SK-N-SH (cell line): Measurements from ENCODE around the gene PDE4A. TPM values are rescaled to one million over a fixed set of nuclear protein-coding genes. Genes with fewer than 3 reads are reported as not detected.

Experiments used
- CTCF ChIA-PET: fragments of 300-600, 350-600 bp; formaldehyde crosslinking; extraction: SDS; loops from one replicate; lab custom pipeline; 2021; lab: Yijun Ruan, JAX
- POLR2A ChIA-PET: fragments of 350-600 bp; sonication (Branson Sonifier 250); formaldehyde crosslinking; extraction: SDS; loops from one replicate; lab custom pipeline; 2020; ENCODE audit warnings: antibody characterized with exemption, inconsistent platforms; lab: Yijun Ruan, JAX
- DNase-seq: peaks from one replicate; pipeline ENCODE4 v3.0.0; 2012
- H2AFZ ChIP-seq: fragments of 200-600 bp; sonication (generic); 2 replicates; pipeline ENCODE4 v1.8.1; 2016; ENCODE audit warnings: antibody characterized with exemption, mild to moderate bottlenecking, low read depth
- H3F3A ChIP-seq: fragments of 200-600 bp; sonication (generic); replicated peaks from 2 replicates; pipeline ENCODE3; 2016; ENCODE audit warnings: antibody characterized with exemption, mild to moderate bottlenecking; ENCODE audit not compliant: insufficient read depth
- H3K27ac ChIP-seq, 2 experiments: fragments of 200-500 bp in 1 of 2; fragments of 200-600 bp in 1 of 2; sonication (Bioruptor generic) in 1 of 2; sonication (generic), shearing (Covaris generic) in 1 of 2; 2 replicates each; pipeline versions ENCODE4 v1.5.1 to v1.6.1; 2014 to 2016; ENCODE audit warnings: low read depth in 2 of 2, inconsistent platforms in 1 of 2, low read length in 1 of 2, mild to moderate bottlenecking in 1 of 2, mixed read lengths in 1 of 2
- H3K27me3 ChIP-seq: fragments of 200-600 bp; sonication (generic), shearing (Covaris generic); 2 replicates; pipeline ENCODE4 v1.6.1; 2016; ENCODE audit warnings: mixed run types; ENCODE audit not compliant: insufficient read depth
- H3K36me3 ChIP-seq, 2 experiments: fragments of 200-500 bp in 1 of 2; fragments of 200-600 bp in 1 of 2; sonication (Bioruptor generic) in 1 of 2; sonication (generic) in 1 of 2; replicated peaks in 1 of 2; 2 replicates each; pipeline versions ENCODE3 to v1.5.1; 2014 to 2016; ENCODE audit warnings: low read length in 1 of 2, mild to moderate bottlenecking in 1 of 2; ENCODE audit not compliant: insufficient read depth in 2 of 2, control insufficient read depth in 1 of 2
- H3K4me1 ChIP-seq, 2 experiments: fragments of 200-500 bp in 1 of 2; fragments of 200-600 bp in 1 of 2; sonication (Bioruptor generic) in 1 of 2; sonication (generic), shearing (Covaris generic) in 1 of 2; 2 replicates each; pipeline versions ENCODE4 v1.5.1 to v1.6.1; 2014 to 2016; ENCODE audit warnings: low read depth in 1 of 2, low read length in 1 of 2, mixed run types in 1 of 2; ENCODE audit not compliant: insufficient read depth in 2 of 2, control insufficient read depth in 1 of 2
- H3K4me2 ChIP-seq: fragments of 200-600 bp; sonication (generic), shearing (Covaris generic); 2 replicates; pipeline ENCODE4 v1.6.1; 2017; ENCODE audit warnings: mixed run types
- H3K4me3 ChIP-seq, 2 experiments: fragments of 200-500 bp in 1 of 2; fragments of 200-600 bp in 1 of 2; sonication (Bioruptor generic) in 1 of 2; sonication (generic), shearing (Covaris generic) in 1 of 2; 2 replicates each; pipeline versions ENCODE4 v1.5.1 to v1.8.1; 2014 to 2016; ENCODE audit warnings: low read depth in 2 of 2, inconsistent platforms in 1 of 2, low read length in 1 of 2, mild to moderate bottlenecking in 1 of 2, mixed read lengths in 1 of 2, moderate library complexity in 1 of 2
- H3K79me2 ChIP-seq: fragments of 200-600 bp; sonication (generic); 2 replicates; pipeline ENCODE4 v1.8.1; 2017; ENCODE audit warnings: mild to moderate bottlenecking; ENCODE audit not compliant: insufficient read depth
- H3K9ac ChIP-seq: fragments of 200-600 bp; sonication (generic); 2 replicates; pipeline ENCODE4 v1.6.1; 2017; ENCODE audit warnings: mixed run types
- H3K9me2 ChIP-seq: fragments of 200-600 bp; sonication (generic); 2 replicates; pipeline ENCODE4 v1.6.1; 2017; ENCODE audit warnings: mixed run types
- H3K9me3 ChIP-seq: fragments of 200-600 bp; sonication (generic); 2 replicates; pipeline ENCODE4 v1.6.1; 2017; ENCODE audit warnings: mixed run types, mild to moderate bottlenecking, moderate library complexity
- H4K20me1 ChIP-seq: fragments of 200-600 bp; sonication (generic); 2 replicates; pipeline ENCODE4 v1.6.1; 2017; ENCODE audit warnings: mild to moderate bottlenecking, mixed run types; ENCODE audit not compliant: insufficient read depth
- CTCF ChIP-seq: fragments of 200-600 bp; sonication (generic); IDR thresholded peaks from 2 replicates; pipeline ENCODE4 v1.6.1; 2017; ENCODE audit warnings: antibody characterized with exemption, mild to moderate bottlenecking, moderate library complexity
- EP300 ChIP-seq, 2 experiments: IDR thresholded peaks; 2 replicates each; pipeline versions ENCODE4 v1.4.0 to v1.6.1; 2012; ENCODE audit warnings: borderline replicate concordance in 1 of 2, low read depth in 1 of 2, low read length in 1 of 2
- FOXM1 ChIP-seq: IDR thresholded peaks from 2 replicates; pipeline ENCODE4 v1.4.0; 2012; ENCODE audit warnings: low read depth, mild to moderate bottlenecking
- GABPA ChIP-seq: IDR thresholded peaks from 2 replicates; pipeline ENCODE4 v1.4.0; 2012; ENCODE audit warnings: low read depth, mild to moderate bottlenecking
- REST ChIP-seq: IDR thresholded peaks from 2 replicates; pipeline ENCODE4 v1.6.1; 2012; ENCODE audit warnings: mild to moderate bottlenecking, low read depth, low read length, moderate library complexity
- RXRA ChIP-seq: IDR thresholded peaks from 2 replicates; pipeline ENCODE4 v1.4.0; 2012; ENCODE audit warnings: low read depth, mild to moderate bottlenecking, borderline replicate concordance
- SIN3A ChIP-seq: IDR thresholded peaks from 2 replicates; pipeline ENCODE4 v1.6.1; 2012; ENCODE audit warnings: low read depth, mild to moderate bottlenecking, low read length, moderate library complexity, borderline replicate concordance
- TEAD4 ChIP-seq: IDR thresholded peaks from 2 replicates; pipeline ENCODE4 v1.4.0; 2012; ENCODE audit warnings: mild to moderate bottlenecking, borderline replicate concordance; ENCODE audit not compliant: insufficient read depth
- USF2 ChIP-seq: fragments of 150-350 bp; IDR thresholded peaks from 2 replicates; pipeline ENCODE4 v1.6.1; 2017; ENCODE audit warnings: antibody characterized with exemption, low read length, low read depth, borderline replicate concordance
- WGBS: methylation state at CpG from one replicate; pipeline ENCODE4 v1.1.6; 2017; ENCODE audit warnings: low lambda C conversion rate; 5-methylcytosine and 5-hydroxymethylcytosine counted together
- polyA plus RNA-seq, 3 experiments: library from polyadenylated mRNA; depleted of rRNA; stranded (reverse); fragments of >200 nt; gene quantifications; 2 replicates each; pipeline ENCODE4 v1.2.3, GENCODE V29; 2012

PDE4A gene
- polyA plus RNA-seq, 1 of the 3 experiments (the other 2 are of a cell fraction): 2.9 TPM

GRCh38 chr19:10388957-10389356 lies 31.4 kb upstream of the PDE4A start (continued):
- no peak for TF ChIP-seq USF2
- TF ChIP-seq REST: no peak
- peak; percentile 38; the same call in 1 of the 2 replicates for TF ChIP-seq SIN3A
- no peak for TF ChIP-seq GABPA
- TF ChIP-seq FOXM1: no peak

- Histone ChIP-seq H3K9ac (no peak overlapping the region), H2AFZ (no peak overlapping the region), H3K27ac (no peak overlapping the region), H3F3A (peaks cover 31% of the 10 kb centered on the region), H3K4me1 (no peaks in the 10 kb centered on the region), H3K36me3 (peaks cover 13 to 22% of the 10 kb centered on the region in 2 experiments), H3K79me2 (no peaks in the 10 kb centered on the region), H3K9me3 (no peaks in the 10 kb centered on the region), H4K20me1 (no peaks in the 10 kb centered on the region), H3K9me2 (no peaks in the 10 kb centered on the region), H3K4me3 (no peak overlapping the region), H3K27me3 (no peaks in the 10 kb centered on the region), H3K4me2 (no peak overlapping the region)
- 85% methylated on average over 10 of the region's 12 CpGs for WGBS
- POLR2A ChIA-PET: interaction anchor here (1.8 kb wide), 1 partner anchor 120 kb away, joined by 10 read pairs; no protein-coding TSS in a partner anchor
- DNase-seq: no peak
- CTCF ChIA-PET: interaction anchor here (0.7 to 20.2 kb wide), 19 partner anchors 8 to 126 kb away, joined by 3 to 596 read pairs (median 10); partner anchors contain the start of genes CDC37, FDX2, ICAM1 and ICAM4
- TF ChIP-seq RXRA (no peak), CTCF (peak; percentile 40), TEAD4 (no peak), EP300 (IDR thresholded peaks at IDR 0.05; ENCODE audit: borderline replicate concordance in 1 of 2, low read depth in 1 of 2, low read length in 1 of 2) (no peak)
Measured at GRCh38 chr19:10389863-10390262, 30.5 kb upstream of the PDE4A start.
